Lower leg skin (tissue), 3 donors: Measurements from ENCODE around the gene SEMA3A.
"Not testable (repeated sequence)": the region's sequence is repeated elsewhere in the genome, so short reads cannot be mapped to it uniquely, and the experiment has no call there.

Source experiments
- CTCF ChIP-seq, 3 donors: fragments of 450-650 bp; IDR thresholded peaks; one replicate each; pipeline ENCODE4 v1.5.1; 2016; ENCODE audit warnings: antibody characterized with exemption in 3 of 3, mild to moderate bottlenecking in 3 of 3, moderate library complexity in 2 of 3
- POLR2A ChIP-seq, 2 donors: fragments of 450-650 bp; IDR thresholded peaks; one replicate each; pipeline ENCODE4 v1.6.1; 2016 to 2017; ENCODE audit warnings: antibody characterized with exemption in 2 of 2, mild to moderate bottlenecking in 1 of 2, moderate library complexity in 1 of 2

GRCh38 chr7:84150370-84150769 is 44.2 kb downstream of the SEMA3A start:
- not testable (repeated sequence) for TF ChIP-seq CTCF, POLR2A (IDR thresholded peaks at IDR 0.05)
